ENCODE results near the gene CENPVL2. TPM values are rescaled to one million over a fixed set of nuclear protein-coding genes. Genes with fewer than 3 reads are reported as not detected.

The CENPVL2 gene
- total RNA-seq, 2 experiments from 2014 or later, result not detected

Other genes with a start within 250 kb of the CENPVL2 start
- under 1 TPM; 0.60 to 0.73 TPM for gene NUDT11, start 186.2 kb downstream of the CENPVL2 start, total RNA-seq
- not detected for gene CENPVL3, start 63.9 kb downstream of the CENPVL2 start, total RNA-seq
- not detected for gene CENPVL1, start 27.7 kb upstream of the CENPVL2 start, total RNA-seq
- gene GSPT2, start 60.6 kb upstream of the CENPVL2 start, total RNA-seq, result 10 to 100 TPM; 11.9 to 13.2 TPM
- 10 to 100 TPM; 33.9 to 37.9 TPM for gene MAGED1, start 210.8 kb upstream of the CENPVL2 start, total RNA-seq